GM19099 (cell line): Measurements from ENCODE around the gene C1QTNF6.

Experiments used
- POLR2A ChIP-seq: IDR thresholded peaks from 3 replicates; pipeline ENCODE4 v1.6.1; 2011; ENCODE audit warnings: low read depth; ENCODE audit not compliant: insufficient read length; ENCODE audit errors: extremely low read depth

The C1QTNF6 gene

GRCh38 chr22:37167176-37167980 lies 20.7 kb downstream of the C1QTNF6 start:
- no peak for TF ChIP-seq POLR2A

- TF ChIP-seq POLR2A: no peak
These were observed 21.4 kb downstream of the C1QTNF6 start for GRCh38 chr22:37166675-37167066.

- no peak for TF ChIP-seq POLR2A
These were observed 21.9 kb downstream of the C1QTNF6 start for GRCh38 chr22:37165940-37166674.

- TF ChIP-seq POLR2A: no peak
These were observed 23.0 kb downstream of the C1QTNF6 start for GRCh38 chr22:37165066-37165465.

GRCh38 chr22:37164505-37164887 lies 23.6 kb downstream of the C1QTNF6 start:
- TF ChIP-seq POLR2A: no peak

- TF ChIP-seq POLR2A: peak; percentile 65
These were observed 24.2 kb downstream of the C1QTNF6 start for GRCh38 chr22:37163575-37164504.

- no peak for TF ChIP-seq POLR2A
These were observed 25.0 kb downstream of the C1QTNF6 start for GRCh38 chr22:37163096-37163489.

- peak; percentile 67 for TF ChIP-seq POLR2A
These were observed 25.6 kb downstream of the C1QTNF6 start for GRCh38 chr22:37162221-37163095.

GRCh38 chr22:37161443-37161842 lies 26.6 kb downstream of the C1QTNF6 start:
- no peak for TF ChIP-seq POLR2A

GRCh38 chr22:37160027-37160426 lies 28.0 kb downstream of the C1QTNF6 start:
- no peak for TF ChIP-seq POLR2A

- TF ChIP-seq POLR2A: no peak
These were observed 29.1 kb downstream of the C1QTNF6 start for GRCh38 chr22:37158963-37159290.

- no peak for TF ChIP-seq POLR2A
These were observed 30.3 kb downstream of the C1QTNF6 start for GRCh38 chr22:37157516-37158285.

GRCh38 chr22:37156686-37157435 lies 31.2 kb downstream of the C1QTNF6 start:
- no peak for TF ChIP-seq POLR2A

GRCh38 chr22:37155971-37156370 lies 32.1 kb downstream of the C1QTNF6 start:
- no peak for TF ChIP-seq POLR2A
